Gastroesophageal sphincter (tissue), 4 donors: Measurements from ENCODE around the gene MGAT5B. TPM values are rescaled to one million over a fixed set of nuclear protein-coding genes. Genes with fewer than 3 reads are reported as not detected.

Experiments used
- ATAC-seq: fragments of 150-250 bp; one replicate; pipeline ENCODE4 v1.9.1; 2016; ENCODE audit warnings: mild to moderate bottlenecking, moderate library complexity
- H3K27ac ChIP-seq, 4 donors: fragments of 200-600 bp; sonication (generic) in 3 of 4; 1 replicate in 3 of 4; 2 replicates in 1 of 4; pipeline ENCODE4 v1.5.1; 2016 to 2019
- H3K27me3 ChIP-seq: fragments of 200-600 bp; sonication (generic); one replicate; pipeline ENCODE4 v1.5.1; 2019
- H3K36me3 ChIP-seq, 2 donors: fragments of 200-600 bp; sonication (generic); one replicate each; pipeline ENCODE4 v1.5.1; 2019; ENCODE audit warnings: control low read depth in 1 of 2
- H3K4me1 ChIP-seq, 3 donors: fragments of 200-600 bp; sonication (generic); 1 replicate in 2 of 3; 2 replicates in 1 of 3; pipeline ENCODE4 v1.5.1; 2016 to 2019; ENCODE audit warnings: control low read depth in 2 of 3
- H3K4me3 ChIP-seq, 2 donors: fragments of 200-600 bp; sonication (generic); one replicate each; pipeline ENCODE4 v1.5.1; 2019; ENCODE audit warnings: mild to moderate bottlenecking in 1 of 2, moderate library complexity in 1 of 2
- H3K9me3 ChIP-seq, 3 donors: fragments of 200-600 bp; sonication (generic); one replicate each; pipeline ENCODE4 v1.5.1; 2017 to 2019; ENCODE audit warnings: control low read depth in 2 of 3
- EP300 ChIP-seq: sonication (generic); formaldehyde crosslinking; IDR thresholded peaks from one replicate; pipeline ENCODE4 v1.6.1; 2017; ENCODE audit warnings: antibody characterized with exemption, mild to moderate bottlenecking
- POLR2A ChIP-seq, 2 donors: fragments of 450-650 bp; IDR thresholded peaks; one replicate each; pipeline ENCODE4 v1.6.1; 2017; ENCODE audit warnings: antibody characterized with exemption in 2 of 2, mild to moderate bottlenecking in 2 of 2, moderate library complexity in 1 of 2
- POLR2AphosphoS5 ChIP-seq: sonication (generic); formaldehyde crosslinking; IDR thresholded peaks from one replicate; pipeline ENCODE4 v1.6.1; 2017; ENCODE audit warnings: antibody characterized with exemption
- WGBS, 2 donors: methylation state at CpG; one replicate each; pipeline ENCODE4 v1.1.5; 2018; ENCODE audit warnings: low coverage in 1 of 2; 5-methylcytosine and 5-hydroxymethylcytosine counted together
- total RNA-seq, 4 donors: library from RNA; depleted of rRNA; stranded (reverse); fragments of >200 nt; gene quantifications; one replicate each; pipeline ENCODE4 v1.1.0, GENCODE V29; 2016
- TF ChIP-seq, protein P1 (sequence below), 4 experiments: fragments of 200-600 bp in 2 of 4; fragments of 450-650 bp in 2 of 4; sonication (generic) in 1 of 4; IDR thresholded peaks; one replicate each; pipeline ENCODE4 v1.5.1; 2017 to 2019; ENCODE audit warnings: antibody characterized with exemption in 4 of 4, mild to moderate bottlenecking in 2 of 4, moderate library complexity in 2 of 4

The MGAT5B gene
- total RNA-seq, 4 donors from 2014 or later: 0.12 to 0.81 (median 0.29) TPM

DNA sequence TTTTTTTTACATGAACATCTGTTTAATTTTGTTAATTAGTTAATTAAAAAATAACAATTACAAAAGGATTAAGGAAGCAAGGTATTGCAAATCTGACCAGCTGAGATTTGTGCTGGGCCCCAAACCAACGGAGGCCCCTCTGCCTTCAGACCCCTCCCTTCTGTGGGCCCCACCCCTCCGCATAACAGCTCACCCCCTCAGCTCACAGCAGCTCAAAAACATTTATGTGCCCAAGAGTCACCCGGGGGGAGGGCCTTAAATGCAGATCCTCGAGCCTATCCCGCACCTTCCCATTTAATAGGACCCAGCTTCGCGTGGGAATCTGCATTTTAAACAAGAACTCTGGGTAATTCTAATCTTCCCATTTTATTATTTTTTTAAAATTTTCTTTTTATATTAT lies 75.0 kb downstream of the MGAT5B start:
- Histone ChIP-seq H3K4me1 (no peaks in the 10 kb centered on the region), H3K36me3 (no peaks in the 10 kb centered on the region), H3K9me3 (no peaks in the 10 kb centered on the region), H3K27me3 (peaks cover 37% of the 10 kb centered on the region), H3K4me3 (no peak overlapping the region), H3K27ac (no peak overlapping the region)
- TF ChIP-seq POLR2AphosphoS5 (no peak), EP300 (no peak), POLR2A (IDR thresholded peaks at IDR 0.05) (no peak)
- TF ChIP-seq, protein P1, sequence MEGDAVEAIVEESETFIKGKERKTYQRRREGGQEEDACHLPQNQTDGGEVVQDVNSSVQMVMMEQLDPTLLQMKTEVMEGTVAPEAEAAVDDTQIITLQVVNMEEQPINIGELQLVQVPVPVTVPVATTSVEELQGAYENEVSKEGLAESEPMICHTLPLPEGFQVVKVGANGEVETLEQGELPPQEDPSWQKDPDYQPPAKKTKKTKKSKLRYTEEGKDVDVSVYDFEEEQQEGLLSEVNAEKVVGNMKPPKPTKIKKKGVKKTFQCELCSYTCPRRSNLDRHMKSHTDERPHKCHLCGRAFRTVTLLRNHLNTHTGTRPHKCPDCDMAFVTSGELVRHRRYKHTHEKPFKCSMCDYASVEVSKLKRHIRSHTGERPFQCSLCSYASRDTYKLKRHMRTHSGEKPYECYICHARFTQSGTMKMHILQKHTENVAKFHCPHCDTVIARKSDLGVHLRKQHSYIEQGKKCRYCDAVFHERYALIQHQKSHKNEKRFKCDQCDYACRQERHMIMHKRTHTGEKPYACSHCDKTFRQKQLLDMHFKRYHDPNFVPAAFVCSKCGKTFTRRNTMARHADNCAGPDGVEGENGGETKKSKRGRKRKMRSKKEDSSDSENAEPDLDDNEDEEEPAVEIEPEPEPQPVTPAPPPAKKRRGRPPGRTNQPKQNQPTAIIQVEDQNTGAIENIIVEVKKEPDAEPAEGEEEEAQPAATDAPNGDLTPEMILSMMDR (IDR thresholded peaks at IDR 0.05): no peak
- no peak for ATAC-seq
- WGBS, 2 donors: 61% methylated on average over 6 of the region's 7 CpGs; no CpG with 5 or more reads in 1 of the 2 donors

DNA sequence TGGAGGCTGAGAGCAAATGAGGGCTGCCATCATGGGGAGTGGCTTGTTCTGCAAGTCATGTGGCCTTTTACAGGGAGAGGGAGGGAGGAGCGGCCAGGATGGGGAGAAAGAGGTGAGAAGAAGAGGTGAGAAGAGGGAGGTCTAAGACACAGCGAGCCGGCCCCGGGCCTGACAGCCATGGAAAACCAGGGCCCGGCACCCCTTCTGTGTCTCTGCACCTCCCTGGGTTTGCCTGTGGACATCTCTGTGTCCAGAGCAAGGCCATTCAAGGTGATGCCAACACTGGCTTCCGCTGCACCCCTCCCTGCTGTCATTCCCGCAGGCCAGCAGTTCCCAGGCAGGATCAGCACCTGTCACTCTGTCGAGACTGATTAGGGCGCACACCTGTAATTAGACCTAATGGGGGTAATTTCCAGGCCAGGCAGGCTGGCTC lies 75.6 kb downstream of the MGAT5B start:
- Histone ChIP-seq H3K9me3 (no peaks in the 10 kb centered on the region), H3K27me3 (peaks cover 38% of the 10 kb centered on the region), H3K27ac (no peak overlapping the region), H3K36me3 (no peaks in the 10 kb centered on the region), H3K4me3 (no peak overlapping the region), H3K4me1 (no peaks in the 10 kb centered on the region)
- 60 to 76% methylated on average over 2 to 3 of the region's 9 CpGs for WGBS, 2 donors
- TF ChIP-seq POLR2AphosphoS5 (no peak), EP300 (no peak), POLR2A (IDR thresholded peaks at IDR 0.05) (no peak)
- TF ChIP-seq, protein P1 (IDR thresholded peaks at IDR 0.05): no peak
- ATAC-seq: no peak

DNA sequence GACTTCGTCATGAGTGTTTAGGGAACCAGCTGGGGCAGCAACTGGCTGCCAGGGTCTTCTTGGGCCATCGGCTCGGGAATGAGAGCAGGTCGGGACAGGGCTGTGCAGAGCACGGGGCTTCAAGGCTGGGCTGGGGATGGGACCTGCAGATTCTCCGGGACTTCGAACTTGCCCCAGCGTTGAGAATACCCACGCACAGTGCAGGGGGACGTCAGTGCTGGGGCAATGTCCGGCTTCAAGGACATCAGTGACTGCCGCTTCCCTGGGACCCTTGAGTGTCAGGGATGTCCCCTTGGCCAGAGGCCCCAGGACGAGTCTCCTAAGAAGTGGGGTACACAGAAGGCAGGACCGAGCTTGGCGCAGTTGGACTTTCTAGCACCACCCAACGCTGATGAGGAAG lies 76.3 kb downstream of the MGAT5B start:
- Histone ChIP-seq H3K9me3 (no peaks in the 10 kb centered on the region), H3K27ac (no peak overlapping the region), H3K36me3 (no peaks in the 10 kb centered on the region), H3K4me1 (no peaks in the 10 kb centered on the region), H3K27me3 (peaks cover 45% of the 10 kb centered on the region), H3K4me3 (no peak overlapping the region)
- TF ChIP-seq EP300 (no peak), POLR2AphosphoS5 (no peak), POLR2A (IDR thresholded peaks at IDR 0.05) (no peak)
- TF ChIP-seq, protein P1 (IDR thresholded peaks at IDR 0.05): no peak
- WGBS, 2 donors: 77 to 100% methylated on average over 3 to 4 of the region's 16 CpGs
- no peak for ATAC-seq

DNA sequence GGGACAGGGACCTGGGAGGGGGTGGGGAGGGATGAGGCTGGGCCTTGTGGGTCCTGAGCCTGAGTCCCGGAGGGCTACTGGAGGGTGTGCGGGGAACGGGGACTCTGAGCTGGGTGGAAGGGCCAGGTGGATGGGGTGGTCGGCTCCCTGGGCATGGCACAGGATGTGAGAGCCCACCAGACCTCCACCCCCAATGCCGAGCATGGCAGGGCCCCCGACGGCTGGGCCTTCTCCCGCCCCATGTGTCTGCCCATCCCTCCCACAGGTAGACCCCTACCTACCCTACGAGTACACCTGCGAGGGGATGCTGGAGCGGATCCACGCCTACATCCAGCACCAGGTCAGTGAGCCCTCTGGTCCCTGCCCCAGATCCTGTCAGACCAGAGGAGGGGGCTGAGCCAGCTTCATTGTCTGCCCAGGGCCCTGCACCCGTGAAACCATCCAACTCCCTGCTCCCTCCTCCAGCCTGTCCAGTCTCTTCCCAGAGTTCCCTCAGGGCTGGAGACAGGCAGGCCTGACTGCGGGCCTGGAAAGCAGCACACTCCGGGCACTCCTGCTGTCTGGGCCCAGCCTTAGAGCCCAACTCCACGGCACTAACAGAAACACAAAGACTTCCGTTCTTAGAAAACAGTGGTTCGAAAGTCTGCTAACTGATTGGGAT lies 78.0 kb downstream of the MGAT5B start:
- H3K36me3 ChIP-seq: no peaks in the 10 kb centered on the region
- WGBS, 2 donors: 100% methylated on average over 1 of the region's 18 CpGs; no CpG with 5 or more reads in 1 of the 2 donors
- no peak for TF ChIP-seq POLR2AphosphoS5
- TF ChIP-seq, protein P1 (IDR thresholded peaks at IDR 0.05): no peak
- no peak for TF ChIP-seq EP300
- no peak for TF ChIP-seq POLR2A (IDR thresholded peaks at IDR 0.05)
- H3K4me1 ChIP-seq: no peaks in the 10 kb centered on the region
- peaks cover 34% of the 10 kb centered on the region for H3K27me3 ChIP-seq
- H3K9me3 ChIP-seq: no peaks in the 10 kb centered on the region
- H3K27ac ChIP-seq: no peak overlapping the region
- H3K4me3 ChIP-seq: no peak overlapping the region
- ATAC-seq: no peak

DNA sequence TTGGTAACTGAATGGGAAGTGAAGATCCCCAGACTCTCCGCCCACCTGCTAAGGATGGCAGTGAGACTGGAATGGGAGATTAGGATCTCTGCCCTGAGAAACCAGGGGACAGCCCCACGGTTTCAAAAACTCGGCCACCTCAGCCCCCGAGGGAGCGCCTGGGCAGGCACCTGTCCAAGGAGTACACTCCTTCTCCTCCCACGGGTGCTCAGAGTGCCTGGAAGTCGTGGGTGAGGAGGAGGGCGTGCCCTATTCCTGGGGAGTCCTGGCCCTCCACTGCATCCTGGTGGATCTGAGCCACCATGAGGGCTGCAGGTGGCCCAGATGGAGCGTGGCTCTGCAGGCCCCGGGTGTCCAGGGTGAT lies 78.5 kb downstream of the MGAT5B start:
- Histone ChIP-seq H3K36me3 (no peaks in the 10 kb centered on the region), H3K27me3 (peaks cover 29% of the 10 kb centered on the region), H3K9me3 (no peaks in the 10 kb centered on the region), H3K4me1 (no peaks in the 10 kb centered on the region), H3K27ac (no peak overlapping the region), H3K4me3 (no peak overlapping the region)
- no peak for ATAC-seq
- TF ChIP-seq EP300 (no peak), POLR2A (IDR thresholded peaks at IDR 0.05) (no peak), POLR2AphosphoS5 (no peak)
- TF ChIP-seq, protein P1 (IDR thresholded peaks at IDR 0.05): no peak
- 100% methylated on average over 1 of the region's 10 CpGs; no CpG with 5 or more reads in 1 of the 2 donors for WGBS, 2 donors
